ENCODE data around the gene FST. TPM values are rescaled to one million over a fixed set of nuclear protein-coding genes. Genes with fewer than 3 reads are reported as not detected.

The FST gene
- total and polyA plus RNA-seq, 2 experiments from 2014 or later: 17.1 to 29.3 TPM

GRCh38 chr5:53448851-53449250, 31.6 kb upstream of the FST start:
- Histone ChIP-seq H3K4me3 (no peak overlapping the region), H3K27ac (no peak overlapping the region), H3K27me3 (no peaks in the 10 kb centered on the region), H3K4me1 (ENCODE audit: low read depth) (no peaks in the 10 kb centered on the region), H3K9me3 (ENCODE audit: low read depth) (no peaks in the 10 kb centered on the region), H3K36me3 (no peaks in the 10 kb centered on the region)
- DNase-seq (ENCODE audit: low read depth in 1 of 2, low spot score in 1 of 2): no peak
- no peak for TF ChIP-seq CTCF (IDR thresholded peaks at IDR 0.05; ENCODE audit: low read depth, low read length)

- Histone ChIP-seq H3K27ac (no peak overlapping the region), H3K9me3 (ENCODE audit: low read depth) (no peaks in the 10 kb centered on the region), H3K4me1 (ENCODE audit: low read depth) (no peaks in the 10 kb centered on the region), H3K36me3 (no peaks in the 10 kb centered on the region), H3K4me3 (no peak overlapping the region), H3K27me3 (no peaks in the 10 kb centered on the region)
- TF ChIP-seq CTCF (IDR thresholded peaks at IDR 0.05; ENCODE audit: low read depth, low read length): no peak
- DNase-seq (ENCODE audit: low read depth in 1 of 2, low spot score in 1 of 2): no peak
Observed at GRCh38 chr5:53453898-53454718, 26.3 kb upstream of the FST start.

GRCh38 chr5:53454719-53455000, 25.8 kb upstream of the FST start:
- H3K4me3 ChIP-seq: no peak overlapping the region

GRCh38 chr5:53456366-53456765, 24.1 kb upstream of the FST start:
- no peak for DNase-seq (ENCODE audit: low read depth in 1 of 2, low spot score in 1 of 2)
- Histone ChIP-seq H3K4me3 (no peak overlapping the region), H3K9me3 (ENCODE audit: low read depth) (no peaks in the 10 kb centered on the region), H3K27ac (no peak overlapping the region), H3K4me1 (ENCODE audit: low read depth) (no peaks in the 10 kb centered on the region), H3K27me3 (no peaks in the 10 kb centered on the region), H3K36me3 (no peaks in the 10 kb centered on the region)
- TF ChIP-seq CTCF (IDR thresholded peaks at IDR 0.05; ENCODE audit: low read depth, low read length): no peak

More at GRCh38 chr5:53454719-53455000, 25.8 kb upstream of the FST start:
- Histone ChIP-seq H3K36me3 (no peaks in the 10 kb centered on the region), H3K9me3 (ENCODE audit: low read depth) (no peaks in the 10 kb centered on the region), H3K4me1 (ENCODE audit: low read depth) (no peaks in the 10 kb centered on the region), H3K27me3 (no peaks in the 10 kb centered on the region), H3K27ac (no peak overlapping the region)
- DNase-seq (ENCODE audit: low read depth in 1 of 2, low spot score in 1 of 2): no peak
- TF ChIP-seq CTCF (IDR thresholded peaks at IDR 0.05; ENCODE audit: low read depth, low read length): no peak

- Histone ChIP-seq H3K36me3 (no peaks in the 10 kb centered on the region), H3K9me3 (ENCODE audit: low read depth) (no peaks in the 10 kb centered on the region), H3K4me1 (ENCODE audit: low read depth) (no peaks in the 10 kb centered on the region), H3K27ac (no peak overlapping the region), H3K27me3 (no peaks in the 10 kb centered on the region), H3K4me3 (no peak overlapping the region)
- no peak for DNase-seq (ENCODE audit: low read depth in 1 of 2, low spot score in 1 of 2)
- no peak for TF ChIP-seq CTCF (IDR thresholded peaks at IDR 0.05; ENCODE audit: low read depth, low read length)
Observed at GRCh38 chr5:53463909-53464621, 16.4 kb upstream of the FST start.
